HCT116 (cell line): ENCODE data around the gene WIPF3. TPM values are rescaled to one million over a fixed set of nuclear protein-coding genes. Genes with fewer than 3 reads are reported as not detected.

Source experiments
- ATAC-seq: fragments of 200-7000 bp; cut with Tn5 transposase; 2 replicates; pipeline ENCODE4 v1.9.1; 2020; ENCODE audit warnings: mild to moderate bottlenecking, moderate library complexity
- BruUV-seq: library from RNA; stranded (reverse); fragments of 400-500 nt; replicated peaks from 2 replicates; lab custom pipeline; 2021; lab: Mats Ljungman, UMichigan
- CTCF ChIA-PET: fragments of 300-600 bp; sonication (Branson Sonifier 250); formaldehyde crosslinking; loops from one replicate; lab custom pipeline; 2021; ENCODE audit warnings: antibody characterized with exemption; lab: Charles Lee
- POLR2A ChIA-PET: fragments of 300-600, 350-600 bp; sonication (Branson Sonifier 250); formaldehyde crosslinking; loops from one replicate; lab custom pipeline; 2021; ENCODE audit warnings: antibody characterized with exemption; lab: Charles Lee
- RAD21 ChIA-PET, 2 experiments: fragments of 300-600 bp; sonication (Branson Sonifier 250); formaldehyde crosslinking; loops; one replicate each; lab custom pipeline; 2023; ENCODE audit warnings: low total read pairs in 2 of 2; ENCODE audit not compliant: uncharacterized antibody in 2 of 2, unreplicated experiment in 2 of 2, low non-redundant PET in 1 of 2; lab: Charles Lee
- DNase-seq: peaks from one replicate; pipeline ENCODE4 v3.0.0-alpha.2; 2010; ENCODE audit warnings: low read depth, low spot score
- H2AFZ ChIP-seq: fragments of 200-600 bp; shearing (Covaris generic), sonication (generic); 2 replicates; pipeline ENCODE4 v1.6.1; 2017; ENCODE audit warnings: low read depth, mixed run types, mixed read lengths, antibody characterized with exemption, low read length; ENCODE audit not compliant: poor library complexity, severe bottlenecking
- H3K27ac ChIP-seq: 2 replicates; pipeline ENCODE4 v1.5.1; 2012; ENCODE audit warnings: low read depth, low read length
- H3K27me3 ChIP-seq: fragments of 200-600 bp; sonication (generic); 2 replicates; pipeline ENCODE4 v1.6.1; 2016; ENCODE audit warnings: mixed run types, low read length, mixed read lengths; ENCODE audit not compliant: insufficient read depth
- H3K36me3 ChIP-seq, 2 experiments: fragments of 200-500 bp in 1 of 2; fragments of 200-600 bp in 1 of 2; sonication (Bioruptor generic) in 1 of 2; sonication (generic) in 1 of 2; 2 replicates each; pipeline versions ENCODE4 v1.5.1 to v1.6.1; 2014 to 2016; ENCODE audit warnings: low read length in 2 of 2, inconsistent platforms in 1 of 2, mixed read lengths in 1 of 2, mixed run types in 1 of 2; ENCODE audit not compliant: insufficient read depth in 2 of 2, control insufficient read depth in 1 of 2
- H3K4me1 ChIP-seq, 2 experiments: fragments of 200-600 bp in 1 of 2; sonication (generic) in 1 of 2; 2 replicates each; pipeline versions ENCODE4 v1.5.1 to v1.6.1; 2012 to 2017; ENCODE audit warnings: low read length in 2 of 2, inconsistent platforms in 1 of 2, mild to moderate bottlenecking in 1 of 2, mixed read lengths in 1 of 2, mixed run types in 1 of 2, moderate library complexity in 1 of 2; ENCODE audit not compliant: insufficient read depth in 2 of 2, control insufficient read depth in 1 of 2
- H3K4me2 ChIP-seq: fragments of 200-600 bp; sonication (generic); 2 replicates; pipeline ENCODE4 v1.6.1; 2017; ENCODE audit warnings: mixed run types, low read length, mixed read lengths
- H3K4me3 ChIP-seq, 2 experiments: fragments of 200-600 bp in 1 of 2; sonication (generic) in 1 of 2; replicated peaks in 1 of 2; 2 replicates each; pipeline ENCODE4 v1.5.1; 2011 to 2016; ENCODE audit warnings: low read length in 2 of 2, control low read depth in 1 of 2, low read depth in 1 of 2, mild to moderate bottlenecking in 1 of 2, mixed read lengths in 1 of 2, mixed run types in 1 of 2
- H3K79me2 ChIP-seq: fragments of 200-600 bp; sonication (generic); 2 replicates; pipeline ENCODE4 v1.6.1; 2017; ENCODE audit warnings: mild to moderate bottlenecking, mixed run types, low read length, moderate library complexity, mixed read lengths; ENCODE audit not compliant: insufficient read depth
- H3K9ac ChIP-seq: fragments of 200-600 bp; sonication (generic); 2 replicates; pipeline ENCODE4 v1.6.1; 2016; ENCODE audit warnings: low read length, mixed read lengths
- H3K9me2 ChIP-seq: fragments of 200-600 bp; sonication (generic), shearing (Covaris generic); 2 replicates; pipeline ENCODE4 v1.6.1; 2017; ENCODE audit warnings: mixed run types, mild to moderate bottlenecking, moderate library complexity; ENCODE audit not compliant: insufficient read depth
- H3K9me3 ChIP-seq, 2 experiments: fragments of 200-500 bp in 1 of 2; fragments of 200-600 bp in 1 of 2; sonication (Bioruptor generic) in 1 of 2; sonication (generic) in 1 of 2; 2 replicates each; pipeline ENCODE4 v1.6.1; 2014 to 2017; ENCODE audit warnings: low read length in 2 of 2, mixed read lengths in 2 of 2, inconsistent platforms in 1 of 2, low read depth in 1 of 2, mild to moderate bottlenecking in 1 of 2, mixed run types in 1 of 2, moderate library complexity in 1 of 2; ENCODE audit not compliant: control insufficient read depth in 1 of 2, insufficient read depth in 1 of 2
- H4K20me1 ChIP-seq: fragments of 200-600 bp; sonication (generic), shearing (Covaris generic); 2 replicates; pipeline ENCODE4 v1.6.1; 2017; ENCODE audit warnings: mixed run types, mild to moderate bottlenecking, moderate library complexity; ENCODE audit not compliant: insufficient read depth
- ELF1 ChIP-seq: IDR thresholded peaks from 2 replicates; pipeline ENCODE4 v1.6.1; 2012; ENCODE audit warnings: low read depth, borderline replicate concordance
- REST ChIP-seq: IDR thresholded peaks from 2 replicates; pipeline ENCODE4 v1.6.1; 2012; ENCODE audit warnings: low read depth
- SIN3A ChIP-seq: IDR thresholded peaks from 2 replicates; pipeline ENCODE4 v1.6.1; 2012; ENCODE audit warnings: low read depth
- YY1 ChIP-seq: IDR thresholded peaks from 2 replicates; pipeline ENCODE4 v1.6.1; 2011; ENCODE audit warnings: low read length, low read depth, moderate library complexity, mild to moderate bottlenecking; ENCODE audit not compliant: insufficient replicate concordance; ENCODE audit errors: extremely low read depth
- ZNF274 ChIP-seq: fragments of 200-500 bp; sonication (Bioruptor generic); IDR thresholded peaks from 2 replicates; pipeline ENCODE4 v1.6.1; 2014; ENCODE audit warnings: mild to moderate bottlenecking, low read depth, low read length, inconsistent platforms
- intact Hi-C: fragments of 100-400 bp; cut with micrococcal nuclease; formaldehyde crosslinking; loops from 2 replicates; pipeline ENCODE4 v1.10.0; 2022
- total RNA-seq: library from RNA; stranded (reverse); gene quantifications from one replicate; pipeline ENCODE4 v1.2.1, GENCODE V29; 2021; ENCODE audit not compliant: unreplicated experiment
- TF ChIP-seq, protein P1 (sequence below): IDR thresholded peaks from 2 replicates; pipeline ENCODE4 v1.6.1; 2012

The WIPF3 gene
- total RNA-seq, 1 experiment from 2014 or later: 8.6 TPM

- Histone ChIP-seq H4K20me1 (no peaks in the 10 kb centered on the region), H3K9me2 (no peaks in the 10 kb centered on the region), H3K9me3 (peaks cover 5 to 6% of the 10 kb centered on the region in 2 experiments; a peak in 1 of 4 replicates), H3K27me3 (no peaks in the 10 kb centered on the region), H3K79me2 (no peaks in the 10 kb centered on the region), H3K4me3 (no peak overlapping the region), H3K27ac (no peak overlapping the region), H2AFZ (no peak overlapping the region), H3K4me2 (no peak overlapping the region), H3K9ac (no peak overlapping the region), H3K4me1 (no peaks in the 10 kb centered on the region), H3K36me3 (no peaks in the 10 kb centered on the region)
- RAD21 ChIA-PET: no interaction called here
- DNase-seq (no peak), ATAC-seq (no peak)
- CTCF ChIA-PET: no interaction called here
- POLR2A ChIA-PET: no interaction called here
- BruUV-seq: no TSS peak
- intact Hi-C loops: no loop called here
- TF ChIP-seq REST (no peak), ZNF274 (no peak), SIN3A (no peak), ELF1 (no peak), YY1 (no peak)
- TF ChIP-seq, protein P1, sequence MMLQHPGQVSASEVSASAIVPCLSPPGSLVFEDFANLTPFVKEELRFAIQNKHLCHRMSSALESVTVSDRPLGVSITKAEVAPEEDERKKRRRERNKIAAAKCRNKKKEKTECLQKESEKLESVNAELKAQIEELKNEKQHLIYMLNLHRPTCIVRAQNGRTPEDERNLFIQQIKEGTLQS: no peak
These were observed 27.6 kb downstream of the WIPF3 start for GRCh38 chr7:29833929-29834328.
